DMS114 treated with DMSO at 0.1 percent for 48 hours (cell line): ENCODE results near the gene DDA1.
A peak's percentile ranks its signal among the peaks of the same experiment; 100 is the strongest.
"Not testable (repeated sequence)": the region's sequence is repeated elsewhere in the genome, so short reads cannot be mapped to it uniquely, and the experiment has no call there.

Experiments used
- DNase-seq: peaks from one replicate; lab custom pipeline; 2025; ENCODE audit not compliant: unreplicated experiment; lab: John Stamatoyannopoulos, UW

DDA1 gene

DNA sequence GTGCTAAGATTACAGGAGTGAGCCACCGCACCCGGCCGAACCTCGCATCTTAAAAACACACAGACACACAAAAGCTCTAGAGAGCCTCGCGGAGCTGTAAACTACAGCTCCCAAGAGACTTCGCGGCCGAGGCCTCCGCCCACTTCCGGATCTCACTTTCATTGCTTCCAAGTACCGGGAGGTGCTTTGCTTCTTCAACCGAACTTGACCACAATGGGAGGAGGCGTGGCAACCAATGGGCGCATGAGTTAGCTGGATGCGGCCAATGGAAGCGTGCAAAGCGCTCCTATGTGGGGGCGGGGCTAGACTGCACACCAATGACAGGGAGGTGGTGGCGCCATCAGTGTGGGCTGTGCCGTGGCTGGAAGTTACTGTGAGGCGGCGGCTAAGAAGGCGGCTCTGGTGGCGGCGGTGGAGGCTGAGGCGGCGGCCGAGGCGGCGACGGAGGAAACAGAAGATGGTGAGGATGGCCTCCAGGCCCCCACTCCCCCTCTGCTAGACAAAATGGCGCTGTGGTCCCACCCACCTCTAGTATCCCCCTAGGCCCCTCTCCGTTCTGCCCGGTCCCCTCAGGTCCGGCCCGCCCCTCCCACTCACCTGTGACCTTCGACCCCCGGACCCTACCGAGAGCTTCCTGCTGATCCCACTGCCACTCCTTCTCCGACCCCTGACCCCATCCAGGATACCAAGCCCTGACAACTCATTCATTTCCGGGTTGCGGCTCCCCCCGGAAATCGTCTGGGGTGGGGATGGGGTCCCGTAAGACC lies at the start of gene DDA1:
Gene DDA1, plus strand, starts transcription at position 366 of the 767 bp plus-strand sequence. Its CDS starts 92 bp downstream, at position 458.
- DNase-seq = peak; percentile 99

DNA sequence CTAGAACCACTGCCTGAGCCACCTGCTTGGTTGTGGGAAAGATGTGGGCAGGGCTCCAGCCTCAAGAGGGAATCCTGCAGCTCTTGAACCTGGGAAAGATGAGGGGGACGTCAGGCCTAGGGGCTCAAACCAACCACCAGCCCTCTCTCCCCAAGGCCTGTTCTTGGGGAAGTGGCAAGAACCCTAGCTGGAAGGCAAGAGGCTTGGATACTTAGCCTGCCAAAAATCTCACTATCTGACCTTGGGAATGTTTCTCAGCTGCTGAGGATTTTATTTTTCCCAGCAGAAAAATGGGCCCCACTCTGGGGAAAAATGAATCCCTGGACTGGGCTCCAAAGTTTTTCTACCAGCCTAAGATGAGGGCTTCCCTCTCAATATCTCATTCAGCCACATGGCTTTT lies 49.4 kb upstream of the DDA1 start:
- DNase-seq = no peak

- no peak for DNase-seq
These were observed 48.5 kb upstream of the DDA1 start for GRCh38 chr19:17260842-17261325.

GRCh38 chr19:17262557-17262956 lies 46.8 kb upstream of the DDA1 start:
- no peak for DNase-seq

DNA sequence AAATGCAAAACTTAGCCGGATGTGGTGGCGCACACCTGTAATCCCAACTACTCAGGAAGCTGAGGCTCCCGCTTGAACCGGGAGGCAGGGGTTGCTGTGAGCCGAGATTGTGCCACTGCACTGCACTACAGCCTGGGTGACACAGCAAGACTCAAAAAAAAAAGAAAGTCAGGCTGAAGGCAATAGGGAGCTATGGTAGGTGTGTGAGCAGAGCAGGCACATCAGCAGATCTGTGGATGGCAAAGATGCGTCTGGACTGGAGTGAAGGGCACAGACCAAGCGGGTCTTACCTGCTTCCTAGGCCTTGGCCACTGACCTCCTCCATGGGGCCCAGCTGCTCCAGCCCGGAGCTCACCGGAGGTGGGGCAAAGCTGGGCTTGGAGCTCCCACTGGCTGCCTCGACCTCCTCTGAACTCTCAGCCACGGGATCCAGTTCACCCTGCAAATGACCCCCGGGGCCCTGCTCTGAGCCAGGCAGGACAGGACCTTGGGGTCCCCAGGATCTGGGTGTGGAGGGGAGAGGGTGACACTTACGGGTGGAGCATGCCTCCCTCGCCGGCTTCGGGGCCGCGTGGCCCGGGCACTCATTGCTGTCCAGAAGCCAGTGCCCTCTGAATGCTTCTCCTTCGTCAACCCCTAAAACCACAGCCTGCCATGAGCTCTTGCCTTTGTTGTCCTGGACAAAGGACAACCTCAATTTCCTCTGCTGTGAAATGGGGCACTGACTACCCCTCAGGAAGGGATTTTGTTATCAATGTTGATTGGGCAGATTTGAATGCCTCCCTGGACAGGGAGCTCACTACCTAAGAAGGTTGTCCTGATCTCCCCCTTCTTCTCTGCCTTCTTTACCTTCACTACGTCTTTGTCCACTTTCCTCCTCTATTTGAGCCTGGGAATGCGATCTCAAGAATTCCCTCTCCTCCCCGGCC lies 45.4 kb upstream of the DDA1 start:
- DNase-seq = no peak

DNA sequence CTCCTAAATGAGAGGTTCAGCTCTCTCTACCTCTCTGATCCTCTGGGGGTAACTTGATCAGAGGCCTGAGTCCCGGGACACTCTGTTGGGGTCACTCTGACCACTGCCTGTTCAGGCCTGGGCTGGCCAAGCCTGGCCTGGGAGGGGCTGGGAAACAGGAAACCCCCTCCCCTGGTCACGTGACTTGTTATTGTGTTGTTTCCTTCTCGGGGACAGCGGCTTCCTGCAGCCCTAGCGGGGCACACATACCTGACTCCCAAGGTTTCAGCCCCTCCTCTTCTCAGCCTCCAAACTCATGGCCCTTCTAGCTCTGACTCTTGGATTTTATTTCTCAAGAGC lies 44.8 kb upstream of the DDA1 start, which contains the start of gene USHBP1:
Gene USHBP1, minus strand, starts transcription at position 105 of the 339 bp plus-strand sequence. CDS start 446 bp downstream, outside the sequence.
- DNase-seq = no peak

DNA sequence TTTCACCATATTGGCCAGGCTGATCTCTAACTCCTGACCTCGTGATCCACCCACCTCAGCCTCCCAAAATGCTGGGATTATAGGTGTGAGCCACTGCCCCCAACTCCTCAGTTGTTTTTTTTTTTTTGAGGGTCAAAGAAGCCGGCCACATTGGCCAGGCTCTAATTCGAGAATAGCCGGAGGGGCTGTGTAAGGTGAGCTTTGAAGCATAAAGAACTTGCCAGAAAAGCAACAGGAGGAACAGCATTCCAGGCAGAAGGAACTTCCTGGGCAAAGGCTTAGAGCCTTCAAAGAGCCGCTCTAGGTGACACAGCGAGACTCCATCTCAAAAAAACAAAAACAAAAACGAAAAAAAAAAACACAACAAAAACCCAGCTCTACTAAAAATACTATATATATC lies 43.3 kb upstream of the DDA1 start:
- DNase-seq = no peak

GRCh38 chr19:17266589-17266974 lies 42.8 kb upstream of the DDA1 start:
- no peak for DNase-seq

DNA sequence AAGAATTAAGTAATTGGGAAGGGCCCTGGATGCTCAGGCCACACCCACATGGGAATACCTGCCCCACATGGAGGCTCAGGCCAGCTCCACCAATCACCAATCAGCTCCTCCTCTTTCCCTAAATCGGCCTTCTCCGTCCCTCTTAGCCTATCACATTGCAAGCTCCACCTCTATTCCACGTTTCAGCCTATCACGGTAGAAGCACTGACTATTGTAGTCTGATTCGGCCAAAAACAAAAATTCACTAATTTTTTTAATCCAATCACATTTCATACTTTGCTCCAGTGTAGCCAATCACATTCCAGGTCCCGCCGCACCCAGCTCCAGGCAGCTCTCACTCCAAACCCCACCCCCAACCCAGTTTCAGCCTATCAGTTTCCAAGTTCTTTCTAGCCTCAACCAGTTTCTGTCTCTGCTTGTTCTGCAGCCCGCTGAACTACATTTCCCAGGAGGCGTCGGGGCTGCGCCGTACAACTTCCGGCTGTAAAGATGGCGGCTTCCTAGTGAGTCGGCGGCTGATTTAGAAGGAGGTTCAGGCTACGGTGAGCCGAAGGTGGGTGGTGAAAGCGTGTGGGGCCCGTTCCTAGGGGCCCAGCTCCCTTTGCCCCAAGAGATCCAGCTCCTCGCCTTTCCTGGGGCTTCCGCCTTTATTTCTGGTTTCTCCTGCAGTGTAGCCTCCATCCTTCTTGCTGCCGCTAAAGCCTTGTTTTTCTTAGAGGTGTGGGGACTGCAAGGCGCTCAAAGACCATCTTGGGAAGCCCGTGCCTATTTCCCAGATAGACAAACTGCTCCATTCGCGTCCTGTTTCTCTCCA lies 42.2 kb upstream of the DDA1 start, which contains the start of gene BABAM1:
Gene BABAM1, plus strand, starts transcription at position 469 of the 814 bp plus-strand sequence. CDS start 1,364 bp downstream, outside the sequence.
- DNase-seq = peak; percentile 100

- no peak for DNase-seq
These were observed 40.6 kb upstream of the DDA1 start for GRCh38 chr19:17268754-17269153.

DNA sequence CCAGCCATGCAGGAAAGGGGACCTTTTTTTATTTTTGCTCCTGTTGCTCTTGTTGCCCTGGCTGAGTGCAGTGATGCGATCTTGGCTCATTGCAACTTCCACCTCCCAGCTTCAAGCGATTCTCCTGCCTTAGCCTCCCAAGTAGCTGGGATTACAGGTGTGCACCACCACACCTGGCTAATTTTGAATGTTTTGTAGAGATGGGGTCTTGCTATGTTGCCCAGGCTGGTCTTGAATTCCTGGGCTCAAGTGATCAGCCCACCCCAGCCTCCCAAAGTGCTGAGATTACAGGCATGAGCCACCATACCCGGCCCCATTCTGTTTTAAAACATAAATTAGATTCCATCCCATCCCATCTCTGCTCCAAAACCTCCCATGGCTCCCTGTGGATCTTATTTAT lies 34.5 kb upstream of the DDA1 start:
- not testable (repeated sequence) for DNase-seq

DNA sequence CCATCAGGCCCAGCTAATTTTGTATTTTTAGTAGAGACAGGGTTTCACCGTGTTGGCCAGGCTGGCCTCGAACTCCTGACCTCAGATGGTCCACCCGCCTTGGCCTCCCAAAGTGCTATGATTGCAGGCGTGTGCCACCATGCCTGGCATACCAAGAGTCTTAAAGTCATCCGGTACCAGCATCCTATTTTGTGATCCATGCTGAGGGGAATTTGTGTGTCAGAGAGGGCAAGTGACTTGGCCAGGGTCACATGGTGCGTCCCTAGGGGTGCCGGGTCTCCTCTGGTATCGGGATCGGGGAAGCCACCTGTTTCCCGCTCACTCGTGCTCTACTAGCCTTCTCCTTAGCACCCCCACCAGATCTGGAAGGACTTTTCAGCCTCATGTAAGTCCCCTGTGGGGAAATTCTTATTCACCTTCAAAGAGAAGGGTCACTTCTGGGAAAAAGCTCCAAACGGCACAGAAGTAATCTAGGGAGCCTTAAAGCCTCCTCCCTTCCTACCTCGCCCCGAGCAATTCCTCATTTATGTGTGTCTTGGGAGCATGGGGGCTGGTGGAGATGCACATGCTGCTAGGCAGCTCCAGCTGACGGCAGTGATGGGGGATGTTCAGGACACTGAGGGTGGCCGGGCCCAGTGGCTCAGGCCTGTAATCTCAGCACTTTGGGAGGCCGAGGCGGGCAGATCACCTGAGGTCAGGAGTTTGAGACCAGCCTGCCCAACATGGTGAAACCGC lies 33.8 kb upstream of the DDA1 start:
- no peak for DNase-seq

DNA sequence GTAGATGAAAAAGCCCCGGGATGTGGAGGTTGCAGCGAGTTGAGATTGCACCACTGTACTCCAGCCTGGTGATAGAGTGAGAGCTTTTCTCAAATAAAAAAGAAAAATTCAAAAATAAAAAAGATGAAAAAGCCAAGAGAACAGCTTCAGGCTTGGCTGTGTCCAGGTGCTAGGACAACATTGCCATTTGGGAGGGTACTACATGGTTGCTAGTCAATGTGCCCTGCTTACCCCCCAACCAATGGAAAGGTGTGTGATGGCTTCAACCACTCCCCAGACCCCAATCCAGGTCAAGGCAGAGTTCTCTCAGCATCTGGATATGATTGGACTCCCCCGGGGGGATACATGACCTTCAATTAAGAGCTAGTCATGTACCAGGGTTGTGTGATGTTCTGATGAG lies 29.9 kb upstream of the DDA1 start:
- no peak for DNase-seq

- DNase-seq = peak; percentile 35
These were observed 27.7 kb upstream of the DDA1 start, which contains the start of gene ANKLE1 for GRCh38 chr19:17281391-17282304. ANKLE1 (plus strand) TSS chr19:17281901; CDS start chr19:17281921, 20 bp downstream.

DNA sequence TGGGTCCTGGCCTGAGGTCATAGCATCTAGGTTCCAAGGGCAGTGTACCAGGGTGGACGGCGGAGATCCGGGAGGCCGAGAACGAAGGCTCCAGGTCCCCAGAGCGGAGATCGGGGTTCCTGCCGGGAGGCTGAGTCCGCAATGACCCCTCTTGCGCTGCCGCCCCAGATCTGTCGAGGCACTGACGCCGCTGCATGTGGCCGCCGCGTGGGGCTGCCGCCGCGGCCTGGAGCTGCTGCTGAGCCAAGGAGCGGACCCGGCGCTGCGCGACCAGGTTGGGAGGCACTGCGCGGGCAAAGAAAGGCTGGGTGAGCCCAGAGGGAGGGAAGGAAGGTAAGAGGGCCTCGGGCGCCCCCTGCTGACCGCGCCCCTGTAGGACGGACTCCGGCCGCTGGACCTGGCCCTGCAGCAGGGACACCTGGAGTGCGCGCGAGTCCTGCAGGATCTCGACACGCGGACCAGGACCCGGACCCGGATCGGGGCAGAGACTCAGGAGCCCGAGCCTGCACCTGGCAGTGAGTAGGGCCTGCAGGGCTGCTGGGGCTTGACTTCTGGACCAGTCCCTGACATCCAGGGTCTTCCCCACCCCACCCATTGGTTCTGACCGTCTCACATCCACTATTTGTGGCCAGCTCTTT lies 26.8 kb upstream of the DDA1 start:
- DNase-seq = peak; percentile 70

DNA sequence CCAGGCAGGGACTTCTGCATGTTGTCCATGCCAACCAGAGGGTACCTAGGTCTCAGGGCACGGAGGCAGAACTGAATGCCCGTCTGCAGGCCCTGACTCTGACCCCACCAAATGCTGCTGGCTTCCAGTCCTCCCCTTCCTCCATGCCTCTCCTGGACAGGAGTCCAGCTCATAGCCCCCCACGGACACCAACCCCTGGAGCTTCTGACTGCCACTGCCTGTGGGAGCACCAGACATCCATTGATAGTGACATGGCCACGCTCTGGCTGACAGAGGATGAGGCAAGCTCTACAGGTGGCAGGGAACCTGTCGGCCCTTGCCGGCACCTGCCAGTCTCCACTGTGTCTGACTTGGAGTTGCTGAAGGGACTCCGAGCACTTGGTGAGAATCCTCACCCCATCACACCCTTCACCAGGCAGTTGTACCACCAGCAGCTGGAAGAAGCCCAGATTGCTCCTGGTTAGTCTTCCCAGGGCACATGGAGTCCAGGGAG lies 25.8 kb upstream of the DDA1 start:
- no peak for DNase-seq

DNA sequence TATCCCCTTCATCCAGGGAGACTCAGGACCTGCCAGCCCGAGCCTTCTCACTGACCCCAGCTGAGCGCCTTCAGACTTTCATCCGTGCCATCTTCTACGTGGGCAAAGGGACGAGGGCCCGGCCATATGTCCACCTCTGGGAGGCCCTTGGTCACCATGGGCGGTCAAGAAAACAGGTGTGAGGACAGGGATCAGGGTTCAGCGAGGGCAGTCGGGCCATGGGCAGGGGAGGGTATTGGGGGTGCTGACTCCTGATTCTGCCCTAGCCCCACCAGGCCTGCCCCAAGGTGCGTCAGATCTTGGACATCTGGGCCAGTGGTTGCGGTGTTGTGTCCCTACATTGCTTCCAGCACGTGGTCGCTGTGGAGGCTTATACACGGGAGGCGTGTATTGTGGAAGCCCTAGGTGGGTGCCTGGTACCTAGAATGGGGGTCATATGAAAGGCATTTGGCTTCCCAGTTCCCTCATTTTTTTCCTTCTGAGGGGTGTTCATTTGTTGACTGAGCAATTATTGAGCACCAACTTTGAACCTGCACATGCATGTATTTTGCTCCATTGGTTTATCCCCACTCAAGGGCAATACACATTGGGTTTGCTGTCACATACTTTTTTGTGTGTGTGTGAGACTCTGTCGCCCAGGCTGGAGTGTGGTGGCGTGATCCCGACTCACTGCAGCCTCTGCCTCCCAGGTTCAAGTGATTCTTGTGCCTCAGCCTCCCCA lies 23.8 kb upstream of the DDA1 start:
- no peak for DNase-seq

GRCh38 chr19:17286263-17286662 lies 23.1 kb upstream of the DDA1 start:
- no peak for DNase-seq
